GM23248 (cell line): Measurements from ENCODE around the gene SLC15A3. TPM values are rescaled to one million over a fixed set of nuclear protein-coding genes. Genes with fewer than 3 reads are reported as not detected.

ENCODE experiments used
- DNase-seq: peaks from one replicate; pipeline ENCODE4 v3.0.0-alpha.2; 2015
- H2AFZ ChIP-seq: fragments of 200-600 bp; sonication (generic); 2 replicates; pipeline ENCODE4 v1.6.1; 2016; ENCODE audit warnings: antibody characterized with exemption
- H3F3A ChIP-seq: fragments of 200-600 bp; sonication (generic); 2 replicates; pipeline ENCODE4 v1.6.1; 2016; ENCODE audit warnings: mild to moderate bottlenecking, antibody characterized with exemption, mixed run types; ENCODE audit not compliant: insufficient read depth
- H3K27ac ChIP-seq: fragments of 200-600 bp; sonication (generic); 2 replicates; pipeline ENCODE4 v1.5.1; 2016; ENCODE audit warnings: mild to moderate bottlenecking
- H3K27me3 ChIP-seq: fragments of 200-600 bp; sonication (generic); replicated peaks from 2 replicates; pipeline ENCODE4 v1.6.1; 2016; ENCODE audit warnings: mild to moderate bottlenecking; ENCODE audit not compliant: insufficient read depth
- H3K36me3 ChIP-seq: fragments of 200-600 bp; sonication (generic); 2 replicates; pipeline ENCODE4 v1.6.1; 2016; ENCODE audit warnings: low read depth, mild to moderate bottlenecking
- H3K4me1 ChIP-seq: fragments of 200-600 bp; sonication (generic); 2 replicates; pipeline ENCODE4 v1.6.1; 2016; ENCODE audit warnings: mild to moderate bottlenecking; ENCODE audit not compliant: insufficient read depth
- H3K4me2 ChIP-seq: fragments of 200-600 bp; sonication (generic); one replicate; pipeline ENCODE4 v1.6.1; 2016; ENCODE audit warnings: mild to moderate bottlenecking; ENCODE audit not compliant: unreplicated experiment
- H3K4me3 ChIP-seq: fragments of 200-600 bp; sonication (generic); 2 replicates; pipeline ENCODE4 v1.5.1; 2016; ENCODE audit warnings: mild to moderate bottlenecking
- H3K79me2 ChIP-seq: fragments of 200-600 bp; sonication (generic); 2 replicates; pipeline ENCODE4 v1.6.1; 2016; ENCODE audit warnings: mild to moderate bottlenecking; ENCODE audit not compliant: insufficient read depth
- H3K9ac ChIP-seq: fragments of 200-600 bp; sonication (generic); 2 replicates; pipeline ENCODE4 v1.6.1; 2016; ENCODE audit warnings: mild to moderate bottlenecking
- H3K9me2 ChIP-seq: fragments of 200-600 bp; sonication (generic); 2 replicates; pipeline ENCODE4 v1.6.1; 2016; ENCODE audit warnings: mixed run types, mild to moderate bottlenecking, moderate library complexity; ENCODE audit not compliant: insufficient read depth
- H3K9me3 ChIP-seq: fragments of 200-600 bp; sonication (generic); one replicate; pipeline ENCODE4 v1.6.1; 2017; ENCODE audit warnings: low read depth
- H4K20me1 ChIP-seq: fragments of 200-600 bp; sonication (generic); 2 replicates; pipeline ENCODE4 v1.6.0; 2016; ENCODE audit not compliant: insufficient read depth
- EZH2 ChIP-seq: fragments of 200-600 bp; sonication (generic); IDR thresholded peaks from 2 replicates; pipeline ENCODE4 v1.6.1; 2018; ENCODE audit warnings: antibody characterized with exemption, mild to moderate bottlenecking; ENCODE audit not compliant: insufficient read depth, poor library complexity, severe bottlenecking
- EZH2phosphoT487 ChIP-seq: fragments of 200-600 bp; sonication (generic); IDR thresholded peaks from 2 replicates; pipeline ENCODE4 v1.6.1; 2018; ENCODE audit warnings: antibody characterized with exemption, moderate library complexity, mild to moderate bottlenecking, low read depth; ENCODE audit not compliant: insufficient read depth
- WGBS, 2 experiments: methylation state at CpG; one replicate each; pipeline ENCODE4 v1.1.6; 2015 to 2017; ENCODE audit warnings: low lambda C conversion rate in 2 of 2, low coverage in 1 of 2; ENCODE audit errors: missing lambda C conversion rate in 2 of 2; 5-methylcytosine and 5-hydroxymethylcytosine counted together
- in situ Hi-C: fragments of 300-500 bp; cut with MboI; formaldehyde crosslinking; loops from 2 replicates; pipeline ENCODE4 v1.15.0; 2020
- polyA plus RNA-seq: library from polyadenylated mRNA; unstranded; fragments of >200 nt; fragmentation: Nextera tagmentation; extraction: Ambion mirVana; gene quantifications from 2 replicates; pipeline ENCODE4 v1.2.1, GENCODE V29; 2016
- total RNA-seq: library from RNA; depleted of rRNA; stranded (reverse); fragments of >200 nt; shearing (Covaris generic); gene quantifications from 2 replicates; pipeline ENCODE4 v1.2.3, GENCODE V29; 2014

The SLC15A3 gene
- total and polyA plus RNA-seq, 2 experiments from 2014 or later: 1.5 to 2.2 TPM

- Histone ChIP-seq H3K27ac (no peak overlapping the region), H4K20me1 (no peaks in the 10 kb centered on the region), H3K36me3 (no peaks in the 10 kb centered on the region), H3K9me2 (no peaks in the 10 kb centered on the region), H2AFZ (no peak overlapping the region), H3F3A (no peaks in the 10 kb centered on the region), H3K79me2 (no peaks in the 10 kb centered on the region), H3K9ac (no peak overlapping the region), H3K4me2 (no peak overlapping the region), H3K27me3 (no peaks in the 10 kb centered on the region), H3K4me1 (peaks cover 9% of the 10 kb centered on the region; the same call in 1 of the 2 replicates), H3K9me3 (no peaks in the 10 kb centered on the region), H3K4me3 (no peak overlapping the region)
- no peak for DNase-seq
- no peak for TF ChIP-seq EZH2
- TF ChIP-seq EZH2phosphoT487: no peak
- in situ Hi-C loops: no loop called here
- 90% methylated on average over 20 of the region's 20 CpGs for WGBS, 2 experiments
Measured at GRCh38 chr11:60928563-60929001, 23.4 kb downstream of the SLC15A3 start.

GRCh38 chr11:60927600-60927999, 24.4 kb downstream of the SLC15A3 start:
- Histone ChIP-seq H2AFZ (no peak overlapping the region), H3K9me3 (no peaks in the 10 kb centered on the region), H3K36me3 (no peaks in the 10 kb centered on the region), H4K20me1 (no peaks in the 10 kb centered on the region), H3K27me3 (no peaks in the 10 kb centered on the region), H3K9ac (no peak overlapping the region), H3K79me2 (no peaks in the 10 kb centered on the region), H3F3A (no peaks in the 10 kb centered on the region), H3K4me2 (no peak overlapping the region), H3K27ac (no peak overlapping the region), H3K4me1 (peaks cover 9% of the 10 kb centered on the region; the same call in 1 of the 2 replicates), H3K9me2 (no peaks in the 10 kb centered on the region), H3K4me3 (no peak overlapping the region)
- TF ChIP-seq EZH2 (no peak), EZH2phosphoT487 (no peak)
- WGBS, 2 experiments: 85 to 88% methylated on average over 16 of the region's 16 CpGs
- DNase-seq: no peak
- in situ Hi-C loops: no loop called here

- in situ Hi-C loops: no loop called here
- H3K27ac ChIP-seq: no peak overlapping the region
- H3K9me2 ChIP-seq: no peaks in the 10 kb centered on the region
- H3K9ac ChIP-seq: no peak overlapping the region
- no peak for DNase-seq
- TF ChIP-seq EZH2phosphoT487: no peak
- no peak for TF ChIP-seq EZH2
- H3K79me2 ChIP-seq: no peaks in the 10 kb centered on the region
- no peak overlapping the region for H3K4me2 ChIP-seq
- no peak overlapping the region for H2AFZ ChIP-seq
- peaks cover 9% of the 10 kb centered on the region; the same call in 1 of the 2 replicates for H3K4me1 ChIP-seq
- no peaks in the 10 kb centered on the region for H3K27me3 ChIP-seq
- H3F3A ChIP-seq: no peaks in the 10 kb centered on the region
- no peaks in the 10 kb centered on the region for H4K20me1 ChIP-seq
- no peaks in the 10 kb centered on the region for H3K9me3 ChIP-seq
- WGBS, 2 experiments: 81 to 93% methylated on average over 5 to 8 of the region's 8 CpGs
- no peaks in the 10 kb centered on the region for H3K36me3 ChIP-seq
- no peak overlapping the region for H3K4me3 ChIP-seq
Measured at GRCh38 chr11:60927061-60927592, 24.8 kb downstream of the SLC15A3 start.

DNA sequence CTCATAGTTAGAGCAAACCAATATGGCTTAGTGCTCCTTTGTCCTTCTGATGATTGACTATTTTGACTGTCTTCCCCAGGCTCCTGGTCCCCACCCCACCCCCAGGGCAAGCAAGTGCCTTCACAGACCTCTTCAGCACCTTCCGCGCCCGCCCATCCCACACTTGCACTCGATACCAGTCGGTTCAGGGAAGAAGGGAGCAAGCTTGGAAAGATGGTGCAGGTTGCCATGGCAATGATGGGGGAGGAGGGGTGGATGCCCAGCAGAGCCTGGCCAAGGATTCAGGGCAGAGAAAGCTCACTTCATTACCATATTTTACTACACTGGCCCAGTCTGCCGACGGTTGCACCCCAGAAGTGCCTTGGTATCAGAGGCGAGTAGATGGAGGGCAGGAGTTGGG, 25.5 kb downstream of the SLC15A3 start:
- H2AFZ ChIP-seq: no peak overlapping the region
- H3K4me1 ChIP-seq: peaks cover 9% of the 10 kb centered on the region; the same call in 1 of the 2 replicates
- no peaks in the 10 kb centered on the region for H3K36me3 ChIP-seq
- H3K9me3 ChIP-seq: no peaks in the 10 kb centered on the region
- no peak overlapping the region for H3K27ac ChIP-seq
- in situ Hi-C loops: no loop called here
- H3K9me2 ChIP-seq: no peaks in the 10 kb centered on the region
- H3K4me2 ChIP-seq: no peak overlapping the region
- DNase-seq: no peak
- no peak for TF ChIP-seq EZH2
- no peak for TF ChIP-seq EZH2phosphoT487
- H3F3A ChIP-seq: no peaks in the 10 kb centered on the region
- H4K20me1 ChIP-seq: no peaks in the 10 kb centered on the region
- H3K4me3 ChIP-seq: no peak overlapping the region
- H3K79me2 ChIP-seq: no peaks in the 10 kb centered on the region
- no peak overlapping the region for H3K9ac ChIP-seq
- 91 to 94% methylated on average over 8 of the region's 8 CpGs for WGBS, 2 experiments
- H3K27me3 ChIP-seq: no peaks in the 10 kb centered on the region

DNA sequence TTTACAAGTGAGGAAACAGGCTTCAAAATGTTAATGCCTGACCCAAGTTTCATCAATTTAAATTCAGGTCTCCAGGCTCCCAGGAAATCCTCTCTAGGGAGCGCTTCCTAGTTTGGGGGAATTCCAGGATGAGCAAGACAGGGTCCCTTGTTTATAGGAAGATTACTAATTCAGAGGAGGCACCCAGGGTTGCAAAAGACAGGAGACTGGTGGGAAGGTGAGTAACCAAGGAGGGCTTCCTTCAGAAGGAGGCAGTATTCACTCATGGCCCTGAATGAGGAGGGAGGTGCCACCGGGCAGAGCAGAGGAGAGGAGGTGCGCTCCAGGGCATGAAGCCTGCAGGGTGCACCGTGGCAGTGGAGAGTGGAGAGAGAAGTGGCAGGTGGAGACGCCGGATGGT, 26.1 kb downstream of the SLC15A3 start:
- Histone ChIP-seq H3K27ac (no peak overlapping the region), H3F3A (no peaks in the 10 kb centered on the region), H3K27me3 (no peaks in the 10 kb centered on the region), H3K4me2 (peak overlapping the region; percentile 64), H3K36me3 (no peaks in the 10 kb centered on the region), H3K79me2 (no peaks in the 10 kb centered on the region), H3K9me2 (no peaks in the 10 kb centered on the region), H3K4me1 (peaks cover 9% of the 10 kb centered on the region; the same call in 1 of the 2 replicates), H4K20me1 (no peaks in the 10 kb centered on the region), H3K4me3 (no peak overlapping the region), H3K9ac (no peak overlapping the region), H3K9me3 (no peaks in the 10 kb centered on the region), H2AFZ (no peak overlapping the region)
- in situ Hi-C loops: no loop called here
- no peak for TF ChIP-seq EZH2phosphoT487
- TF ChIP-seq EZH2: no peak
- peak; percentile 85 for DNase-seq
- 38 to 44% methylated on average over 6 of the region's 6 CpGs for WGBS, 2 experiments
